GM19025 (cell line): ENCODE data around the gene CHIC2.
"Not testable (repeated sequence)": the region's sequence is repeated elsewhere in the genome, so short reads cannot be mapped to it uniquely, and the experiment has no call there.

Source experiments
- ATAC-seq: cut with Tn5 transposase; IDR thresholded peaks from one replicate; pipeline ENCODE4 v1.9.1; 2021; ENCODE audit warnings: mild to moderate bottlenecking, low read depth, moderate library complexity; ENCODE audit not compliant: unreplicated experiment

CHIC2 gene

GRCh38 chr4:54064317-54065111 is at the start of gene CHIC2:
Gene CHIC2, minus strand, starts transcription at chr4:54064605. Its CDS starts 305 bp downstream, at chr4:54064300.
- ATAC-seq, result peak; percentile 97

- ATAC-seq, result not testable (repeated sequence)
Measured at GRCh38 chr4:54113206-54113605, 48.8 kb upstream of the CHIC2 start.

GRCh38 chr4:54110019-54110416 is 45.6 kb upstream of the CHIC2 start:
- no peak for ATAC-seq

DNA sequence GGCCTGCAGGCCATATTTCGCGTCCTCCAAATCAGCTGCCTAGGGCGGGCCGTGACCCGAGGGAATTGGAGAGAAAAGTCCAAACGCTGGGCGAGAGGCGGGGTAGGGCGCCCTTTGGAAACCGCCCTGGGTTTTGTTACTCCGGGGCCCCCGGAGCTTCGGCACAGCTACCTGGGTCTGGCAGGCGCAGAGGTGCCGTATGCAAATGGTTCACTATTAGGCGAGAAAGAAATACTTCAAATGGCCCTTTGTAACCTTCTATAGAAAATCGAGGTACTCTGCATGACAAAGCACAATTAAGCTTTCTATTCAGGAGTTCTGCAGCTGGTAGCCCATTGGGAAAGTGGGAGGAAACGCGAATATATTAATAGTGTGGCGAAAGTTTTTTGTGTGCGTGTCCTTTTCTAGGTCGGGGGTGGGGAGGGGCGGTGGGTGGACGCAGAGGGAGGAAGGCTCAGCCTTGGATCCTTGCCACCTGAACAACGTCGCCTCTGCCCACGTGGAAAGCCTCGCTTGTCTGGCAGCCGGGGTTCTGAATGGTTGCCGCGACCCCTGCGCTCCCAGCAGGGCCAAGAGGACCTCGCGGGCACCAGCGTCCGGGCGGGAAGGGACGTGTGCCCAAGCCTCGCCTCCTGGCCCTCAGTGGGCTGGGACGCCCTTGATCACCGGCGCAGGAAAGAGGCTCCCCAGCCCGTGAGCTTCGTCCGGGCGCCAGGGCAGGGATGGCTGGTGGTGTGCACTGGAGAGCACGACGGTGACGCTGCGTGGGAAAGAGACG is 45.0 kb upstream of the CHIC2 start:
- no peak for ATAC-seq

- ATAC-seq, result no peak
Measured at GRCh38 chr4:54107951-54108748, 43.7 kb upstream of the CHIC2 start.

GRCh38 chr4:54104907-54105306 is 40.5 kb upstream of the CHIC2 start:
- no peak for ATAC-seq

GRCh38 chr4:54103190-54103574 is 38.8 kb upstream of the CHIC2 start:
- ATAC-seq, result no peak

GRCh38 chr4:54102531-54103106 is 38.2 kb upstream of the CHIC2 start:
- ATAC-seq, result no peak

- ATAC-seq, result no peak
Measured at GRCh38 chr4:54101190-54102041, 37.0 kb upstream of the CHIC2 start.

- ATAC-seq, result no peak
Measured at GRCh38 chr4:54100595-54101189, 36.3 kb upstream of the CHIC2 start.

DNA sequence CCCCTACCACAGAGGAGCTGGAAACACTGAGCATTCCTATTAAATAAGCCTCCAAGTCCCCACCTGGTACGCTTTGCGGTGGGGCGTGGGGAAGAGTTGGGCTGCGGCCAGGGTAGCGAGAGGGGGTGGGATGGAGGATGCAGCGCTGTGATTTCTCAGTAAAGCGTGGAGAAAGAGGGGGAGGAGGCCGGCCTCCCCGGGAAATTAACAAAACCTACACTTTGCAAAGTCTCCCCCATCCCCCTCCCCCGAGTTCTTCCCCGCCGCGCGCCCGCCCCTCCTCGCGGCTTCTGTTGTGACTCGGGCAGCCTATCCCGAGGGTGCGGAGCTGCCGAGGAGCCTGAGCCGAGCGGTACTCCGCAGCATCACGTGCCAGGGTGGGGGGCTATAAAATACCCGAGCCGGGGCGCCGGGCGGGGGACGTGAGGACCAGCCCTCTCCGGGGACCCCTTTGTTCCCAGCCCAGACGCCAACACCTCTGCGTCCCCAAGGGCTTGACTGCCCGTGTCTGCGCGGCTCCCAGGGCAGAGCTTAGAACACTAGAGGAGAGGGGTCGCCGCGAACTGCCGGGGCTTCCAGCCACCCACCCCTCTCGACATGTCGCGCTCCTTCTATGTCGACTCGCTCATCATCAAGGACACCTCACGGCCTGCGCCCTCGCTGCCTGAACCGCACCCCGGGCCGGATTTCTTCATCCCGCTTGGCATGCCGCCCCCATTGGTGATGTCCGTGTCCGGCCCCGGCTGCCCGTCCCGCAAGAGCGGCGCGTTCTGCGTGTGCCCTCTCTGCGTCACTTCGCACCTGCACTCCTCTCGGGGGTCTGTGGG is 35.6 kb upstream of the CHIC2 start, which contains the start of gene GSX2:
TSS of gene GSX2 (plus strand) at position 416 of the 827 bp plus-strand sequence. CDS start at position 598, 182 bp downstream.
- no peak for ATAC-seq

- ATAC-seq, result no peak
Measured at GRCh38 chr4:54099287-54099747, 34.9 kb upstream of the CHIC2 start.

DNA sequence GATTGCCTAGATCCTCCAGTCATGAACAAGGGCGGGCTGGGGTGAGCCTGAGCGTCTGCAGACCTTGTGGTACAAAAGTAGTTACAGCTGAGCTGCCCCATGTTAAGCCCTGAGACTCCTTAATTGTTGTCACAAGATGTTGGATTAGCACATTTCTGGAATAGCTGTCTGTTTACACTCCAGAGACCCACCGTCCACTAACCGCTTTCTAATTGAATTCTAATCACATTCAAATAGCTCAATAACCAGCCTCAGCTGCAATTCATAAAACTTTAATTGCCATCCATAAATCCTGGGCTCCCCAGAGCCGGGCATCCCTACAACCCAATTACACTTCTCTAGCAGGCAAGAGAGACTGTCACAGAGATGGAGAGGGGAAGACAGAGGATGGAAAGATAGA is 34.0 kb upstream of the CHIC2 start:
- no peak for ATAC-seq

- no peak for ATAC-seq
Measured at GRCh38 chr4:54097152-54097551, 32.7 kb upstream of the CHIC2 start.

DNA sequence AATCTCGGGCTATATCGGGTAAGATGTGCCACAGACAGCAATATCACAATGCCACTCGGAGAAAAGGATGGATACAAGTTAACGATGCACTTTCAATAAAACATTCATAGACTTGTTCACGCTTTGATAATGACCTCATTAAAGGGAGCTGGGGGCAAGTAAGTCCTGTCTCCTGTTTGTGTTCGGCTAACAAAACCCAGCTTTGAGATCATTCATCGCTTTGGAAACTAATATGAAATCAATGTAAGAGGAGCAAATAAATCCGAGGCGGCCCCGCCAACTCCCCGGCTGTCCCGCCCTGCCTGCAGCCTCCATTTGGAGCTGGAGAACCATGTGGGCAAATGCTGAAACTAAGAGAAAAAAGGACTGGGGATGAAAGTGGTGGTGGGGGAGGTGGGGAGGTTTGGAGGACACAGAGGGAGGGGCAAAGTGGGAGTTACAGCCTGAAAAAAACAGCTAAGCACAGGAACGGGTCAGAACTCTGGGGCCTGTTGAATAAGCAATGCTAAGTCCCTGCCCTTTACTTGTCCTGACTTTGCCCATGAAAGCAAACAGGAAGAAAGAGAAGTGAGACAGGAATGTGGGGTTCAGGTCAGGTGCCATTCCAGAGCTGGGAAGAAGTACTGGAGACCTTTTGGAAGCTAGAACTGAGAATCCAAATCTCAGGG is 32.0 kb upstream of the CHIC2 start:
- no peak for ATAC-seq

DNA sequence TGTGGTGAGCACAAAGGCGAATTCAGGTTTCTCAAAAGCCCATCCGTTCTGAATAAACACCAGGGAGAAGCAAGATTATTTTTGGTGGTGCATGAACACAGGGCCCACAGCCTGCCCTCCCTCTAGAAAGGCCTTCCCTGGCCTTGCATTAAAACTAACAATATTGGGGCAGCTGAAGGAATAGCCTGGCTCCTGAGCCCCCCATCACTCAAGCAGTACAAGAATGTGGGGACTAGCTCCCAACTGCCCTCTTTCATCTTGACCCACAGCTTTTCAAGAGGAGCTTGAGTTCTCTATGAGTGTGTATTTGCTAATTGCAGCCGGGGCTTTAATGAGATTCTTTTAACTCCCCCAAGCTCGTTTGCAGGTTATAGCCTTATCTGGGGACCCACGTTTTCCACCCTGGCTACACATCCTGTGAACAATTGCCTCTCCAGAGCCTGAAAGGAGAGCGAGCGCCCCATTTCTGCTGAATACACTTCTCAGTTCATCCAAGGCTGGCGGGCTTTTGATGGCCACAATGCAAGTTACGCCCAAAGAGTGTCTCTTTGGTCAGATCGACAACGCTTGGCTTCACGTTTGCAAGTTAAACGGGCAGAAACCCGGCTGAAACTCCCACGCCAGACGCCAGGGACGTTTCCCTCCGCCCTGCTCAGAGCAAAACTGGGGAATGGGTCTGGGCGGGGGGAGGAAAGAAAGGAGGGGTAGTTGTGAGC is 30.9 kb upstream of the CHIC2 start:
- ATAC-seq, result no peak

DNA sequence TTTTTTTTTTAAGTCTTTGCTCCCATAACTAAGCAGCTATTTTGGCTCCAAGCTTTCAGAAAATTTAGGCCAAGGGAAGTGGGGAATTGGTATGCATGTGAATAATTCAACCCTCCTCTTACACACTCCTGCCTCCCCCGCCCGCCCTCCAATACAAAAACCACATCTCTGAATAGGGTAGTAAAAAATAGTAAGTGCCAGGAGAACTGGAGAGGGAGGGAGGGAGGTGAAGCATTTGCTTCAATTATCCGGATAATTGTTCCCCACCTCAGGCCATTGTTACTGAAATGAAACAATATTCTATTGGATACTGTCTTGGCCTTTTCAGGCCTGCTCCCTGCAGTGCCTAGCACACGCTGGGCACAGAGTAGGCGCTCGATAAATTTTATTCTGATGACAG is 30.0 kb upstream of the CHIC2 start:
- no peak for ATAC-seq
